NOMO-1 (cell line): Measurements from ENCODE around the gene KIF12.
"Not testable (repeated sequence)": the region's sequence is repeated elsewhere in the genome, so short reads cannot be mapped to it uniquely, and the experiment has no call there.

Experiments
- DNase-seq, 2 experiments: peaks; one replicate each; lab custom pipeline; 2025; ENCODE audit not compliant: unreplicated experiment in 2 of 2; lab: John Stamatoyannopoulos, UW

Gene KIF12

DNA sequence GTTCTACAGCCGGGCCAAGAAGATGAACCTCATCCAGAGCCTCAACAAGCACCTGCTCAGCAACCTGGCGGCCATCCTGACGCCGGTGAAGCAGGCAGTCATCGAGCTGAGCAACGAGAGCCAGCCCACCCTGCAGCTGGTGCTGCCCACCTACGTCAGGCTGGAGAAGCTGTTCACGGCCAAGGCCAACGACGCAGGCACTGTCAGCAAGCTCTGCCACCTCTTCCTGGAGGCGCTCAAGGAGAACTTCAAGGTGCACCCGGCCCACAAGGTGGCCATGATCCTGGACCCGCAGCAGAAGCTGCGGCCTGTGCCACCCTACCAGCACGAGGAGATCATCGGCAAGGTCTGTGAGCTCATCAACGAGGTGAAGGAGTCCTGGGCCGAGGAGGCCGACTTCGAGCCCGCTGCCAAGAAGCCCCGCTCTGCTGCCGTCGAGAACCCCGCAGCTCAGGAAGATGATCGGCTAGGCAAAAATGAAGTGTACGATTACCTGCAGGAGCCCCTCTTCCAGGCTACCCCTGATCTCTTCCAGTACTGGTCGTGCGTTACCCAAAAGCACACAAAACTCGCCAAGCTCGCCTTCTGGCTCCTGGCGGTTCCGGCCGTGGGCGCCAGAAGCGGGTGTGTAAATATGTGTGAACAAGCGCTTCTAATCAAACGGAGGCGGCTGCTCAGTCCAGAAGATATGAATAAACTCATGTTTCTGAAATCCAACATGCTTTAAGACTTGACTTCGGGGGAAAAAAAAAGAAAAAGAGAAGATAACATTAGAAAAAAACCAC is 49.5 kb downstream of the KIF12 start:
- DNase-seq = no peak

DNA sequence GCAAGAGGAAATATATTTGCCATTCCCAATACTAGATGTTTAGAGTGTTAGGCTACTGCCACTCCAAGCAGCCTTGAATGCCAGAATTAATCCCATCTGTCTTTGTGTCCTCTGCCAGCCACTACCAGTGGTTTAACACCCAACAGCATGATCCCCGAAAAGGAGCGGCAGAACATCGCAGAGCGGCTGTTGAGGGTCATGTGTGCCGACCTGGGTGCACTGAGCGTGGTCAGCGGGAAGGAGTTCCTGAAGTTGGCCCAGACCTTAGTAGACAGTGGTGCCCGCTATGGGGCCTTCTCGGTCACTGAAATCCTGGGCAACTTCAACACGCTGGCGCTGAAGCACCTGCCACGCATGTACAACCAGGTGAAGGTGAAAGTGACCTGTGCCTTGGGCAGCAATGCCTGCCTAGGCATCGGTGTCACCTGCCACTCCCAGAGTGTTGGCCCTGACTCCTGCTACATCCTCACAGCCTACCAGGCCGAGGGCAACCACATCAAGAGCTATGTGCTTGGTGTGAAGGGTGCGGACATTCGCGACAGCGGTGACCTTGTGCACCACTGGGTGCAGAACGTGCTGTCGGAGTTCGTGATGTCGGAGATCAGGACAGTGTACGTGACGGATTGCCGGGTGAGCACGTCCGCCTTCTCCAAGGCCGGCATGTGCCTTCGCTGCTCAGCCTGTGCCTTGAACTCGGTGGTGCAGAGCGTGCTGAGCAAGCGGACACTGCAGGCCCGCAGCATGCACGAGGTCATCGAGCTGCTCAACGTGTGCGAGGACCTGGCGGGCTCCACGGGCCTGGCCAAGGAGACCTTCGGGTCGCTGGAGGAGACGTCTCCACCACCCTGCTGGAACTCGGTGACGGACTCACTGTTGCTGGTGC is 50.3 kb downstream of the KIF12 start:
- no peak for DNase-seq

DNA sequence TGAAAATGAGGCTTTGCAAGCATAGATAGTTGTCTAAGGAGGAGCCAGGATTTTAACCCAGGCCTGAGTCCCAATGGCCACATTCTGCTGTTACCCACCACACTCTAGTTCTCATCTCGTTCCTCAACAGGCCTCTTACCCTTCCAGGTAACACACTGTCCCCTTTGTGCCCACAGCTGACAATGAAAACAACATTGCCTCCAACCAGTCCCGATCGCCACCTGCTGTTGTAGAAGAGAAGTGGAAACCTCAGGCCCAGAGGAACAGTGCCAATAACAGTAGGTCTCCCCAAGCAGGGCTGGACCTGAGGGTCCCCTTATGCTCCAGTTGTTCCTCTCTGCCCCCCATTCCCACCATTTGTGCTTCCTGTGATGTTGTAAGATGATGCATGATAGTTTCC is 51.4 kb downstream of the KIF12 start:
- no peak for DNase-seq

DNA sequence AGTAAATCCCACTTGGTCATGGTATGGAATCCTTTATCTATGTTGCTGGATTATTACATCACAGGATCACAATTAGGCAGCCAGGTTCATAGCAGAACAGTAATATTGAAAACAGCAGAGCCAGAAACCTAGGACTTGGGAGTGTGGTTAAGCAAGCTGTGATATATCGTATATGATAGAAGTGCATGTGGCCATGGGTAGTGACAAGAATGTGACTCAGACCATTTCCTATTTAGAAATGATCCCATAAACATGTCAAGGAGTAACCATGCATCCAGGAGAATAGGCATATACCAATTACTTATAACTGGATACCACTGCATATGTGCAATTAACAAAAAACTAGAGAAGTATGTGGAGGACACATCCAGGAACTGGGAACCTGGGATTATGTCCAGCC is 52.2 kb downstream of the KIF12 start:
- DNase-seq = no peak

DNA sequence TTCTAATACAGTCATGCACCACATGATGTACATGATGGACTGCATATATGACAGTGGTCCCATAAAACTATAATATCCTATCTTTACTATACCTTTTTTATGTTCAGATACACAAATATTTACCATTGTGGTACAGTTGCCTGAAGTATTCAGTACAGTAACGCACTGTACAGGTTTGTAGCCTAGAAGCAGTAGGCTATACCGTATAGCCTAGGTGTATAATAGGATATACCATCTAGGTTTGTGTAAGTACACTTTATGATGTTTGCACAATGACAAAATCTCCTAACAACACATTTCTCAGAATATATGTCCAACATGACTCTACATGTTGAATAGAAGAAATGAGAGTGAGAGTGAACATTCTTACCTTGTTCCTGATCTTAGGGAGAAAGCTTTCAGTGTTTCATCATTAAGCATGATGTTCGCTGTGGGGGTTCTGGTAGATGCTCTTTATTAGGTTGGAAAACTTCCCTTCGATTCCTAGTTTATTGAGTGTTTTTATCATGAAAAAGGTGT is 52.8 kb downstream of the KIF12 start:
- DNase-seq = no peak

DNA sequence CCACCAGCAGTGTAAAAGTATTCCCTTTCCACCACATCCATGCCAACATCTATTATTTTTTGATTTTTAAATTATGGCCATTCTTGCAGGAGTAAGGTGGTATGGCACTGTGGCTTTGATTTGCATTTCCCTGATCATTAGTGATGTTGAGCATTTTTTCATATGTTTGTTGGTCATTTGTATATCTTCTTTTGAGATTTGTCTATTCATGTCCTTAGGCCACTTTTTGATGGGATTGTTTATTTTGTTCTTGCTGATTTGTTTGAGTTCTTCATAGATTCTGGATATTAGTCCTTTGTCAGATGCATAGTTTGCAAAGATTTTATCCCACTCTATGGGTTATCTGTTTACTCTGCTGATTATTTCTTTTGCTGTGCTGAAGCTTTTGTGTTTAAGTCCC is 55.4 kb downstream of the KIF12 start:
- not testable (repeated sequence) for DNase-seq
